K562 (cell line): ENCODE data around the gene GRWD1. TPM values are rescaled to one million over a fixed set of nuclear protein-coding genes. Genes with fewer than 3 reads are reported as not detected.
A peak's percentile ranks its signal among the peaks of the same experiment; 100 is the strongest.

Experiments used
- ATF1 ChIP-seq, 2 experiments: fragments of 450-650 bp in 1 of 2; IDR thresholded peaks; 2 replicates each; pipeline ENCODE4 v1.6.1; 2016; ENCODE audit warnings: missing compliant biosample characterization in 1 of 2, missing genetic modification characterization in 1 of 2
- CCNT2 ChIP-seq: IDR thresholded peaks from 2 replicates; pipeline ENCODE4 v1.6.1; 2011; ENCODE audit warnings: borderline replicate concordance, low read depth, mild to moderate bottlenecking, moderate library complexity, mixed read lengths, low read length; ENCODE audit not compliant: insufficient read length; ENCODE audit errors: extremely low read depth
- E2F6 ChIP-seq, 2 experiments: IDR thresholded peaks; 2 replicates each; pipeline ENCODE4 v1.6.1; 2011; ENCODE audit warnings: borderline replicate concordance in 1 of 2, control low read depth in 1 of 2, low read depth in 1 of 2, low read length in 1 of 2, mild to moderate bottlenecking in 1 of 2, mixed read lengths in 1 of 2, moderate library complexity in 1 of 2; ENCODE audit not compliant: insufficient read depth in 1 of 2, insufficient read length in 1 of 2, poor library complexity in 1 of 2, severe bottlenecking in 1 of 2; ENCODE audit errors: extremely low read depth in 1 of 2
- GTF2A2 ChIP-seq: IDR thresholded peaks from 2 replicates; pipeline ENCODE4 v1.6.1; 2016; ENCODE audit warnings: mild to moderate bottlenecking, missing genetic modification characterization, missing compliant biosample characterization
- IRF9 ChIP-seq: fragments of 450-650 bp; IDR thresholded peaks from 2 replicates; pipeline ENCODE4 v1.6.1; 2016; ENCODE audit warnings: missing biosample characterization, missing genetic modification characterization
- POLR2G ChIP-seq: fragments of 200-400 bp; formaldehyde crosslinking; IDR thresholded peaks from 2 replicates; pipeline ENCODE4 v1.6.1; 2017; ENCODE audit warnings: low read depth, mild to moderate bottlenecking, antibody characterized with exemption, low read length, moderate library complexity
- TCF7L2 ChIP-seq: fragments of 150-350 bp; IDR thresholded peaks from 2 replicates; pipeline ENCODE4 v1.6.1; 2016; ENCODE audit warnings: low read depth, mild to moderate bottlenecking, low read length, moderate library complexity
- TRIM25 ChIP-seq: fragments of 450-650 bp; IDR thresholded peaks from 2 replicates; pipeline ENCODE4 v1.7.0; 2016; ENCODE audit warnings: borderline replicate concordance
- ZBED1 ChIP-seq: IDR thresholded peaks from 2 replicates; pipeline ENCODE4 v1.6.1; 2014
- ZEB2 ChIP-seq: fragments of 450-650 bp; IDR thresholded peaks from 2 replicates; pipeline ENCODE4 v1.6.1; 2016
- ZNF124 ChIP-seq: sonication (generic); formaldehyde crosslinking; IDR thresholded peaks from 2 replicates; pipeline ENCODE4 v1.8.1; 2022; ENCODE audit warnings: missing genetic modification reagents
- ZNF79 ChIP-seq: fragments of 250-450 bp; sonication (Bioruptor Pico); IDR thresholded peaks from 2 replicates; pipeline ENCODE4 v1.4.0; 2020; ENCODE audit warnings: low read depth, mild to moderate bottlenecking, moderate library complexity
- polyA plus RNA-seq, 8 experiments: library from polyadenylated mRNA; depleted of rRNA in 4 of 8; stranded (reverse) in 5 of 8; unstranded in 3 of 8; fragments of >200 nt; fragmentation: Nextera tagmentation in 2 of 8; fragmentation: Illumina TruSeq in 1 of 8; extraction: Ambion mirVana in 2 of 8; extraction: Trizol in 1 of 8; gene quantifications; 2 replicates each; pipeline versions ENCODE4 v1.2.1 to v1.2.3, GENCODE V29; 2011 to 2014; ENCODE audit warnings: inconsistent platforms in 1 of 8, missing spikeins in 1 of 8
- total RNA-seq, 7 experiments: library from RNA; depleted of rRNA in 6 of 7; stranded (reverse); fragments of >200 nt in 6 of 7; fragmentation: Illumina TruSeq in 2 of 7; extraction: Trizol in 2 of 7; gene quantifications; 2 replicates each; pipeline versions ENCODE4 v1.2.1 to v1.2.3, GENCODE V29; 2011 to 2021; ENCODE audit warnings: low replicate concordance in 1 of 7
- TF ChIP-seq, protein P1 (sequence below), 2 experiments: fragments of 450-650 bp; formaldehyde crosslinking in 1 of 2; IDR thresholded peaks; 2 replicates each; pipeline versions ENCODE4 v1.4.0 to v1.6.1; 2014 to 2020; ENCODE audit warnings: mild to moderate bottlenecking in 2 of 2, borderline replicate concordance in 1 of 2, low read depth in 1 of 2
- TF ChIP-seq, protein P2 (sequence below): fragments of 250-450 bp; sonication (Bioruptor Pico); IDR thresholded peaks from 2 replicates; pipeline ENCODE4 v1.8.0; 2022; ENCODE audit warnings: moderate library complexity, mild to moderate bottlenecking, inconsistent platforms

Gene GRWD1
- total and polyA plus RNA-seq, 9 of the 15 experiments (the other 6 are each of a cell fraction or from before 2014, with no cell fraction given), result 1.5 to 87.2 (median 24.5) TPM

- no peak for TF ChIP-seq GTF2A2
- 0 out of 2 replicates have a peak, but pooled peaks have one; percentile 33 for TF ChIP-seq POLR2G
- peak; percentile 66 for TF ChIP-seq ZEB2
- TF ChIP-seq, protein P1, sequence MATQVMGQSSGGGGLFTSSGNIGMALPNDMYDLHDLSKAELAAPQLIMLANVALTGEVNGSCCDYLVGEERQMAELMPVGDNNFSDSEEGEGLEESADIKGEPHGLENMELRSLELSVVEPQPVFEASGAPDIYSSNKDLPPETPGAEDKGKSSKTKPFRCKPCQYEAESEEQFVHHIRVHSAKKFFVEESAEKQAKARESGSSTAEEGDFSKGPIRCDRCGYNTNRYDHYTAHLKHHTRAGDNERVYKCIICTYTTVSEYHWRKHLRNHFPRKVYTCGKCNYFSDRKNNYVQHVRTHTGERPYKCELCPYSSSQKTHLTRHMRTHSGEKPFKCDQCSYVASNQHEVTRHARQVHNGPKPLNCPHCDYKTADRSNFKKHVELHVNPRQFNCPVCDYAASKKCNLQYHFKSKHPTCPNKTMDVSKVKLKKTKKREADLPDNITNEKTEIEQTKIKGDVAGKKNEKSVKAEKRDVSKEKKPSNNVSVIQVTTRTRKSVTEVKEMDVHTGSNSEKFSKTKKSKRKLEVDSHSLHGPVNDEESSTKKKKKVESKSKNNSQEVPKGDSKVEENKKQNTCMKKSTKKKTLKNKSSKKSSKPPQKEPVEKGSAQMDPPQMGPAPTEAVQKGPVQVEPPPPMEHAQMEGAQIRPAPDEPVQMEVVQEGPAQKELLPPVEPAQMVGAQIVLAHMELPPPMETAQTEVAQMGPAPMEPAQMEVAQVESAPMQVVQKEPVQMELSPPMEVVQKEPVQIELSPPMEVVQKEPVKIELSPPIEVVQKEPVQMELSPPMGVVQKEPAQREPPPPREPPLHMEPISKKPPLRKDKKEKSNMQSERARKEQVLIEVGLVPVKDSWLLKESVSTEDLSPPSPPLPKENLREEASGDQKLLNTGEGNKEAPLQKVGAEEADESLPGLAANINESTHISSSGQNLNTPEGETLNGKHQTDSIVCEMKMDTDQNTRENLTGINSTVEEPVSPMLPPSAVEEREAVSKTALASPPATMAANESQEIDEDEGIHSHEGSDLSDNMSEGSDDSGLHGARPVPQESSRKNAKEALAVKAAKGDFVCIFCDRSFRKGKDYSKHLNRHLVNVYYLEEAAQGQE (IDR thresholded peaks at IDR 0.05; ENCODE audit: borderline replicate concordance), result no peak
- TF ChIP-seq, protein P1 (CRISPR knock-in tag; IDR thresholded peaks at IDR 0.05; ENCODE audit: low read depth), result no peak
- TF ChIP-seq ZBED1, result no peak
- peak; percentile 18 for TF ChIP-seq CCNT2
- no peak for TF ChIP-seq IRF9 (tag)
- no peak for TF ChIP-seq ATF1 (CRISPR knock-in tag; IDR thresholded peaks at IDR 0.05)
- 0 out of 2 replicates have a peak, but pooled peaks have one; percentile 22 for TF ChIP-seq ATF1 (tag; IDR thresholded peaks at IDR 0.05)
- no peak for TF ChIP-seq ZNF124 (CRISPR knock-in tag)
- TF ChIP-seq E2F6 (IDR thresholded peaks at IDR 0.05; ENCODE audit: borderline replicate concordance in 1 of 2, extremely low read depth in 1 of 2, insufficient read depth in 1 of 2, insufficient read length in 1 of 2, low read depth in 1 of 2, low read length in 1 of 2, poor library complexity in 1 of 2, severe bottlenecking in 1 of 2), result no peak
- no peak for TF ChIP-seq ZNF79
- TF ChIP-seq TRIM25, result no peak
- TF ChIP-seq, protein P2, sequence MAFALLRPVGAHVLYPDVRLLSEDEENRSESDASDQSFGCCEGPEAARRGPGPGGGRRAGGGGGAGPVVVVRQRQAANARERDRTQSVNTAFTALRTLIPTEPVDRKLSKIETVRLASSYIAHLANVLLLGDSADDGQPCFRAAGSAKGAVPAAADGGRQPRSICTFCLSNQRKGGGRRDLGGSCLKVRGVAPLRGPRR (CRISPR knock-in tag), result no peak
- TF ChIP-seq TCF7L2, result no peak
These were observed 56.7 kb downstream of the GRWD1 start (continued) for GRCh38 chr19:48502350-48503018.
